Measurements from ENCODE around the gene SNX9. TPM values are rescaled to one million over a fixed set of nuclear protein-coding genes. Genes with fewer than 3 reads are reported as not detected.
A peak's percentile ranks its signal among the peaks of the same experiment; 100 is the strongest.

The SNX9 gene
- total RNA-seq, 1 experiment from 2014 or later, result 33.1 TPM

GRCh38 chr6:157929076-157929475, 106.0 kb downstream of the SNX9 start:
- BruUV-seq (replicated peaks), result no TSS peak
- Mint-ChIP-seq H3K4me3 (ENCODE audit: unreplicated experiment) (no peak overlapping the region), H3K9me3 (ENCODE audit: unreplicated experiment) (no peaks in the 10 kb centered on the region), H3K36me3 (ENCODE audit: insufficient read depth, unreplicated experiment) (peaks cover 77% of the 10 kb centered on the region), H3K27me3 (ENCODE audit: insufficient read depth, unreplicated experiment) (no peaks in the 10 kb centered on the region), H3K27ac (ENCODE audit: low read depth, unreplicated experiment) (peak overlapping the region; percentile 23), H3K4me1 (ENCODE audit: insufficient read depth, unreplicated experiment) (no peaks in the 10 kb centered on the region)
- ChIA-PET POLR2A (no interaction called here), CTCF (no interaction called here)
- DNase-seq (ENCODE audit: unreplicated experiment), result no peak
- no peak for TF ChIP-seq CTCF (IDR thresholded peaks at IDR 0.05; ENCODE audit: unreplicated experiment)
- intact Hi-C loops (cut with micrococcal nuclease), result no loop called here

- BruUV-seq (replicated peaks), result no TSS peak
- no peak for DNase-seq (ENCODE audit: unreplicated experiment)
- Mint-ChIP-seq H3K27ac (ENCODE audit: low read depth, unreplicated experiment) (no peak overlapping the region), H3K4me3 (ENCODE audit: unreplicated experiment) (no peak overlapping the region), H3K9me3 (ENCODE audit: unreplicated experiment) (no peaks in the 10 kb centered on the region), H3K27me3 (ENCODE audit: insufficient read depth, unreplicated experiment) (no peaks in the 10 kb centered on the region), H3K36me3 (ENCODE audit: insufficient read depth, unreplicated experiment) (peaks cover 72% of the 10 kb centered on the region), H3K4me1 (ENCODE audit: insufficient read depth, unreplicated experiment) (no peaks in the 10 kb centered on the region)
- POLR2A ChIA-PET, result no interaction called here
- no peak for TF ChIP-seq CTCF (IDR thresholded peaks at IDR 0.05; ENCODE audit: unreplicated experiment)
- intact Hi-C loops (cut with micrococcal nuclease), result no loop called here
- CTCF ChIA-PET, result interaction anchor here (0.7 kb wide), 1 partner anchor 155 kb away, joined by 3 read pairs; no protein-coding TSS in a partner anchor
Measured at GRCh38 chr6:157929765-157930319, 106.8 kb downstream of the SNX9 start.

GRCh38 chr6:157935786-157936185, 112.7 kb downstream of the SNX9 start:
- no peak for DNase-seq (ENCODE audit: unreplicated experiment)
- BruUV-seq (replicated peaks), result no TSS peak
- intact Hi-C loops (cut with micrococcal nuclease), result no loop called here
- Mint-ChIP-seq H3K36me3 (ENCODE audit: insufficient read depth, unreplicated experiment) (peaks cover 78% of the 10 kb centered on the region), H3K4me1 (ENCODE audit: insufficient read depth, unreplicated experiment) (no peaks in the 10 kb centered on the region), H3K9me3 (ENCODE audit: unreplicated experiment) (no peaks in the 10 kb centered on the region), H3K27me3 (ENCODE audit: insufficient read depth, unreplicated experiment) (no peaks in the 10 kb centered on the region), H3K27ac (ENCODE audit: low read depth, unreplicated experiment) (no peak overlapping the region), H3K4me3 (ENCODE audit: unreplicated experiment) (no peak overlapping the region)
- ChIA-PET POLR2A (no interaction called here), CTCF (interaction anchor here (1.0 kb wide), 1 partner anchor 136 kb away, joined by 9 read pairs; no protein-coding TSS in a partner anchor)
- TF ChIP-seq CTCF (IDR thresholded peaks at IDR 0.05; ENCODE audit: unreplicated experiment), result no peak

GRCh38 chr6:157937318-157937717, 114.3 kb downstream of the SNX9 start:
- H3K27me3 Mint-ChIP-seq (ENCODE audit: insufficient read depth, unreplicated experiment), result no peaks in the 10 kb centered on the region
- intact Hi-C loops (cut with micrococcal nuclease), result no loop called here
- DNase-seq (ENCODE audit: unreplicated experiment), result no peak
- H3K9me3 Mint-ChIP-seq (ENCODE audit: unreplicated experiment), result no peaks in the 10 kb centered on the region
- TF ChIP-seq CTCF (IDR thresholded peaks at IDR 0.05; ENCODE audit: unreplicated experiment), result no peak
- no TSS peak for BruUV-seq (replicated peaks)
- H3K27ac Mint-ChIP-seq (ENCODE audit: low read depth, unreplicated experiment), result no peak overlapping the region
- H3K4me1 Mint-ChIP-seq (ENCODE audit: insufficient read depth, unreplicated experiment), result no peaks in the 10 kb centered on the region
- ChIA-PET CTCF (no interaction called here), POLR2A (interaction anchor here (1.2 kb wide), 1 partner anchor 134 kb away, joined by 5 read pairs; no protein-coding TSS in a partner anchor)
- peaks cover 77% of the 10 kb centered on the region for H3K36me3 Mint-ChIP-seq (ENCODE audit: insufficient read depth, unreplicated experiment)
- H3K4me3 Mint-ChIP-seq (ENCODE audit: unreplicated experiment), result no peak overlapping the region

All from MCF 10A (cell line).